Adrenal gland (tissue), 12 donors: ENCODE measurements around the gene RAB18. TPM values are rescaled to one million over a fixed set of nuclear protein-coding genes. Genes with fewer than 3 reads are reported as not detected.

Experiments
- DNase-seq, 7 donors: peaks; one replicate each; pipeline ENCODE4 v3.0.0-alpha.2; 2019 to 2020
- H3K27ac ChIP-seq, 5 donors: fragments of 200-600 bp; sonication (generic) in 4 of 5; 1 replicate in 3 of 5; 2 replicates in 2 of 5; pipeline versions ENCODE4 v1.5.1 to v1.8.0; 2016 to 2020; ENCODE audit warnings: mild to moderate bottlenecking in 1 of 5
- H3K27me3 ChIP-seq: fragments of 200-600 bp; 2 replicates; pipeline ENCODE4 v1.8.0; 2021
- H3K36me3 ChIP-seq, 2 donors: fragments of 200-600 bp; replicated peaks in 1 of 2; 1 replicate in 1 of 2; 2 replicates in 1 of 2; pipeline versions ENCODE4 v1.5.1 to v1.8.0; 2018 to 2022
- H3K4me1 ChIP-seq, 2 donors: fragments of 200-600 bp; replicated peaks in 1 of 2; 1 replicate in 1 of 2; 2 replicates in 1 of 2; pipeline versions ENCODE4 v1.5.1 to v1.8.0; 2018 to 2021
- H3K4me3 ChIP-seq, 4 donors: fragments of 200-600 bp; sonication (generic) in 3 of 4; one replicate each; pipeline ENCODE4 v1.5.1; 2016 to 2018
- H3K9me3 ChIP-seq, 3 donors: fragments of 200-600 bp; sonication (generic) in 1 of 3; replicated peaks in 1 of 3; 1 replicate in 2 of 3; 2 replicates in 1 of 3; pipeline versions ENCODE4 v1.5.1 to v1.8.0; 2016 to 2021
- POLR2A ChIP-seq, 2 donors: fragments of 450-650 bp; IDR thresholded peaks; one replicate each; pipeline ENCODE4 v1.6.1; 2017; ENCODE audit warnings: antibody characterized with exemption in 2 of 2, mild to moderate bottlenecking in 2 of 2, moderate library complexity in 1 of 2
- WGBS, 4 donors: extraction: QIAGEN DNeasy Blood & Tissue Kit in 2 of 4; methylation state at CpG; one replicate each; pipeline versions ENCODE4 v1.1.5 to v1.1.7; 2013 to 2017; 5-methylcytosine and 5-hydroxymethylcytosine counted together
- intact Hi-C, 2 donors: fragments of 100-400 bp; cut with DNase I; formaldehyde crosslinking; loops; one replicate each; pipeline versions ENCODE4 v1.14.1 to v1.15.0; 2022 to 2023
- polyA plus RNA-seq, 3 donors: library from polyadenylated mRNA; stranded (reverse); fragments of 200-250 nt in 2 of 3; fragments of 350-450 nt in 1 of 3; fragmentation: Illumina TruSeq in 1 of 3; extraction: RNeasy Lipid Tissue Mini Kit (QIAGEN cat#74804) in 1 of 3; gene quantifications; one replicate each; pipeline ENCODE4 v1.2.3, GENCODE V29; 2013 to 2014
- total RNA-seq, 9 donors: library from RNA; depleted of rRNA in 4 of 9; stranded (reverse); fragments of >200 nt in 4 of 9; fragments of 120-200 nt in 1 of 9; fragmentation: NEBNext Ultra II Directional in 1 of 9; extraction: Animal tissue kit (Norgen Biotek cat#: 25700) in 1 of 9; gene quantifications; one replicate each; pipeline versions ENCODE4 v1.1.0 to v1.2.4, GENCODE V29; 2013 to 2023
- TF ChIP-seq, protein P1 (sequence below), 6 experiments: fragments of 450-650 bp in 4 of 6; fragments of 200-600 bp in 2 of 6; sonication (generic) in 1 of 6; IDR thresholded peaks; 1 replicate in 5 of 6; 2 replicates in 1 of 6; pipeline versions ENCODE4 v1.5.1 to v1.8.0; 2016 to 2021; ENCODE audit warnings: antibody characterized with exemption in 6 of 6, mild to moderate bottlenecking in 2 of 6, moderate library complexity in 1 of 6
- donor health status: healthy with polysubstance abuse.
- donor health status: Bipolar disorder and iron deficiency.
- donor health status: DM: yes; HTN: yes; CAD: no.
- donor health status: DM: no; HTN: no; CAD: no.
- donor health status: DM: no; HTN: no; CAD: no.
- donor health status: DM: yes; HTN: yes; CAD: no.

Gene RAB18
- total and polyA plus RNA-seq, 12 donors: 22.1 to 416 (median 114) TPM

DNA sequence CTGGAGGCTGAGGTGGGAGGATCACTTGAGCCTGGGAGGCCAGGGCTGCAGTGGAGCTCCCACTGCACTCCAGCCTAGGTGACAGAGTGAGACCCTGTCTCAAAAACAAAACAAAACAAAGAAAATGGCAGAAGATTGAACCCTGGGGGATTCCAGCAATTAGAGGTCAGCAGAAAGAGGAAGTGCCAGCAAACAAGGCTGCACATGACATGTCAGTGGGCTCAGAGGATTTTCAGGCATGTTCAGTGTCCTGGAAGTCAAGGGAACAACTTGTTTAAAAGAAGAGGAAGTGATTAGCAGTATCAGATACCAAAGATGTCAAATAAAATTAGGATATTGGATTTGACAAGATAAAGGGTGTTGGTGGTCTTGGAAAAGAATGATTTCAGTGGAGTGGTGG is 32.3 kb downstream of the RAB18 start:
- no peaks in the 10 kb centered on the region for H3K27me3 ChIP-seq
- H3K4me1 ChIP-seq: no peaks in the 10 kb centered on the region
- no peak overlapping the region for H3K4me3 ChIP-seq
- H3K36me3 ChIP-seq: peaks cover 0 to 41% of the 10 kb centered on the region in 2 donors
- intact Hi-C loops: no loop called here
- no peaks in the 10 kb centered on the region for H3K9me3 ChIP-seq
- TF ChIP-seq, protein P1, sequence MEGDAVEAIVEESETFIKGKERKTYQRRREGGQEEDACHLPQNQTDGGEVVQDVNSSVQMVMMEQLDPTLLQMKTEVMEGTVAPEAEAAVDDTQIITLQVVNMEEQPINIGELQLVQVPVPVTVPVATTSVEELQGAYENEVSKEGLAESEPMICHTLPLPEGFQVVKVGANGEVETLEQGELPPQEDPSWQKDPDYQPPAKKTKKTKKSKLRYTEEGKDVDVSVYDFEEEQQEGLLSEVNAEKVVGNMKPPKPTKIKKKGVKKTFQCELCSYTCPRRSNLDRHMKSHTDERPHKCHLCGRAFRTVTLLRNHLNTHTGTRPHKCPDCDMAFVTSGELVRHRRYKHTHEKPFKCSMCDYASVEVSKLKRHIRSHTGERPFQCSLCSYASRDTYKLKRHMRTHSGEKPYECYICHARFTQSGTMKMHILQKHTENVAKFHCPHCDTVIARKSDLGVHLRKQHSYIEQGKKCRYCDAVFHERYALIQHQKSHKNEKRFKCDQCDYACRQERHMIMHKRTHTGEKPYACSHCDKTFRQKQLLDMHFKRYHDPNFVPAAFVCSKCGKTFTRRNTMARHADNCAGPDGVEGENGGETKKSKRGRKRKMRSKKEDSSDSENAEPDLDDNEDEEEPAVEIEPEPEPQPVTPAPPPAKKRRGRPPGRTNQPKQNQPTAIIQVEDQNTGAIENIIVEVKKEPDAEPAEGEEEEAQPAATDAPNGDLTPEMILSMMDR (IDR thresholded peaks at IDR 0.05): no peak
- TF ChIP-seq POLR2A (IDR thresholded peaks at IDR 0.05): no peak
- no peak overlapping the region for H3K27ac ChIP-seq
- no peak for DNase-seq

DNA sequence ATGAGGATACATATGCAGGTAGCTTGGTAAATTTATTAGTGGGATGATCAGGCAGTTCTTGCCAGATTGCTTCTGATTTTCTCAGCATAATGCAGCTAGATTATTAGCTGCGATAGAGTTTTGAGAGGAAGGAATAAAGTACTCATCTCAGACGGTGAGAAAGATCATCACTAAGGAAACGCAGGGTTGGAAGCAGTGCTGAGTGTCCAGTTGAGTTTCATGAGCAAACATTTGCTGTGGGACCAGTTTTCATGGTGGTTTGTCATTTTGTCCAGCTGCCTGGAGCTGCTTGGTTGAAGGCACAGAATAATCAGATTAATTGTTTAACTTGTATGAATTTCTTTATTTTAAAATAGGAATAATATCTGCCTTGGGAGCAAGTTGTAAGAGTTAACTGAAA is 33.1 kb downstream of the RAB18 start:
- no peak for TF ChIP-seq POLR2A (IDR thresholded peaks at IDR 0.05)
- TF ChIP-seq, protein P1 (IDR thresholded peaks at IDR 0.05): no peak
- Histone ChIP-seq H3K36me3 (peaks cover 0 to 41% of the 10 kb centered on the region in 2 donors), H3K27me3 (no peaks in the 10 kb centered on the region), H3K27ac (no peak overlapping the region), H3K4me1 (no peaks in the 10 kb centered on the region), H3K4me3 (no peak overlapping the region), H3K9me3 (no peaks in the 10 kb centered on the region)
- WGBS, 4 donors: 90 to 92% (median 91%) methylated on average over 3 of the region's 3 CpGs
- no peak for DNase-seq
- intact Hi-C loops: no loop called here

DNA sequence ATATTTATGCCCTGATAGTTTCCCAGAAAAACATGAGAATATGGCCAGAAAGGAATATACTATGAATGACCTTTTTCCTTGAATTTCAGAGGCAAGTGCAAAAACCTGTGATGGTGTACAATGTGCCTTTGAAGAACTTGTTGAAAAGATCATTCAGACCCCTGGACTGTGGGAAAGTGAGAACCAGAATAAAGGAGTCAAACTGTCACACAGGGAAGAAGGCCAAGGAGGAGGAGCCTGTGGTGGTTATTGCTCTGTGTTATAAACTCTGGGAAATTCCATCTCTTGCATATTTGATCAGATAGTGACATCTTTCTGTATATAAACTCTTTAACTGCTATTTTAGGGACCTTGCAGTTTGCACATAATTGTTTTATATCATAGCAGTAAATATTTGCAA is 33.7 kb downstream of the RAB18 start:
- Histone ChIP-seq H3K4me1 (no peaks in the 10 kb centered on the region), H3K36me3 (peaks cover 0 to 44% of the 10 kb centered on the region in 2 donors), H3K27ac (no peak overlapping the region), H3K4me3 (no peak overlapping the region), H3K9me3 (no peaks in the 10 kb centered on the region), H3K27me3 (no peaks in the 10 kb centered on the region)
- no peak for DNase-seq
- TF ChIP-seq POLR2A (IDR thresholded peaks at IDR 0.05): no peak
- TF ChIP-seq, protein P1 (IDR thresholded peaks at IDR 0.05): no peak
- intact Hi-C loops: no loop called here

DNA sequence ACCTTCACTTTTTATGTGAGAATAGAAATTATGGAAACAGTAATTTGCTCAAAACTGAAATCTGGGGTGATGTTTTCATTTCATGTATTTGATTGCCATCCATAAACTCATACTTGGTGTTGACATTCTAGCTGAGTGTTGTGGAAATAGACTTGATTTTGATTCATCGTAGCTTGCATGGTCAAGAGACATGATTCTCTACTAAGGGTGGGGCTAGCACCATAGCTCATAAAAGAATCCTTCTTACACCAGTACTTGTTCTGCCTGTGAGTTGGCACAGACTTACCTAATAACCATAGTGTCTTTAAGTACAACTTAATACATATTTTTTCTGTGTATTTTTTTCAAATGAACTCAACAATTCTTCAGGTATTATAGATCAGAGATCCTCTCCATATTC is 36.6 kb downstream of the RAB18 start:
- intact Hi-C loops: no loop called here
- Histone ChIP-seq H3K36me3 (peaks cover 0 to 29% of the 10 kb centered on the region in 2 donors), H3K4me1 (no peaks in the 10 kb centered on the region), H3K9me3 (no peaks in the 10 kb centered on the region), H3K27me3 (no peaks in the 10 kb centered on the region), H3K4me3 (no peak overlapping the region), H3K27ac (no peak overlapping the region)
- TF ChIP-seq POLR2A (IDR thresholded peaks at IDR 0.05): no peak
- TF ChIP-seq, protein P1 (IDR thresholded peaks at IDR 0.05): no peak
- 90 to 97% (median 94%) methylated on average over 1 of the region's 1 CpG for WGBS, 4 donors
- DNase-seq: no peak
